K562 (cell line): ENCODE data around the gene SARS2. TPM values are rescaled to one million over a fixed set of nuclear protein-coding genes. Genes with fewer than 3 reads are reported as not detected.

Source experiments
- ARID2 ChIP-seq: fragments of 450-650 bp; IDR thresholded peaks from 2 replicates; pipeline ENCODE4 v1.6.1; 2017; ENCODE audit warnings: antibody characterized with exemption, mild to moderate bottlenecking
- CXXC5 ChIP-seq: fragments of 250-450 bp; sonication (Bioruptor Pico); IDR thresholded peaks from 2 replicates; pipeline ENCODE4 v1.8.0; 2022; ENCODE audit warnings: inconsistent platforms, mild to moderate bottlenecking, moderate library complexity
- FOSL1 ChIP-seq: fragments of 200-800 bp; sonication (Bioruptor generic); conservative IDR thresholded peaks from 2 replicates; pipeline ENCODE4 v1.6.1; 2016; ENCODE audit warnings: missing genetic modification characterization, missing compliant biosample characterization
- HDGF ChIP-seq: fragments of 450-650 bp; IDR thresholded peaks from 2 replicates; pipeline ENCODE4 v1.6.1; 2016
- SMARCA4 ChIP-seq: fragments of 450-650 bp; IDR thresholded peaks from 2 replicates; pipeline ENCODE4 v1.6.1; 2016
- SMARCE1 ChIP-seq: fragments of 450-650 bp; IDR thresholded peaks from 2 replicates; pipeline ENCODE4 v1.7.1; 2016; ENCODE audit warnings: mild to moderate bottlenecking
- ZNF121 ChIP-seq: sonication (generic); formaldehyde crosslinking; conservative IDR thresholded peaks from 2 replicates; pipeline ENCODE4 v1.8.0; 2022; ENCODE audit warnings: missing genetic modification reagents
- ZNF76 ChIP-seq: fragments of 250-450 bp; sonication (Bioruptor Pico); IDR thresholded peaks from 2 replicates; pipeline ENCODE4 v1.4.0; 2020; ENCODE audit warnings: mild to moderate bottlenecking, moderate library complexity, borderline replicate concordance
- polyA plus RNA-seq, 8 experiments: library from polyadenylated mRNA; depleted of rRNA in 4 of 8; stranded (reverse) in 5 of 8; unstranded in 3 of 8; fragments of >200 nt; fragmentation: Nextera tagmentation in 2 of 8; fragmentation: Illumina TruSeq in 1 of 8; extraction: Ambion mirVana in 2 of 8; extraction: Trizol in 1 of 8; gene quantifications; 2 replicates each; pipeline versions ENCODE4 v1.2.1 to v1.2.3, GENCODE V29; 2011 to 2014; ENCODE audit warnings: inconsistent platforms in 1 of 8, missing spikeins in 1 of 8
- total RNA-seq, 7 experiments: library from RNA; depleted of rRNA in 6 of 7; stranded (reverse); fragments of >200 nt in 6 of 7; fragmentation: Illumina TruSeq in 2 of 7; extraction: Trizol in 2 of 7; gene quantifications; 2 replicates each; pipeline versions ENCODE4 v1.2.1 to v1.2.3, GENCODE V29; 2011 to 2021; ENCODE audit warnings: low replicate concordance in 1 of 7
- TF ChIP-seq, protein P1 (sequence below): fragments of 250-450 bp; sonication (Bioruptor Pico); IDR thresholded peaks from 2 replicates; pipeline ENCODE4 v1.9.0; 2021; ENCODE audit warnings: mild to moderate bottlenecking, inconsistent platforms
- TF ChIP-seq, protein P2 (sequence below): sonication (generic); formaldehyde crosslinking; IDR thresholded peaks from 2 replicates; pipeline ENCODE4 v1.8.1; 2022; ENCODE audit warnings: missing genetic modification reagents
- TF ChIP-seq, protein P3 (sequence below): fragments of 250-450 bp; sonication (Bioruptor Pico); IDR thresholded peaks from 2 replicates; pipeline ENCODE4 v1.4.0; 2020
- TF ChIP-seq, protein P4 (sequence below), 2 experiments: fragments of 450-650 bp; IDR thresholded peaks; 2 replicates each; pipeline ENCODE4 v1.6.1; 2016

The SARS2 gene
- total and polyA plus RNA-seq, 9 of the 15 experiments (the other 6 are each of a cell fraction or from before 2014, with no cell fraction given) = 3.1 to 59.1 (median 31.7) TPM

DNA sequence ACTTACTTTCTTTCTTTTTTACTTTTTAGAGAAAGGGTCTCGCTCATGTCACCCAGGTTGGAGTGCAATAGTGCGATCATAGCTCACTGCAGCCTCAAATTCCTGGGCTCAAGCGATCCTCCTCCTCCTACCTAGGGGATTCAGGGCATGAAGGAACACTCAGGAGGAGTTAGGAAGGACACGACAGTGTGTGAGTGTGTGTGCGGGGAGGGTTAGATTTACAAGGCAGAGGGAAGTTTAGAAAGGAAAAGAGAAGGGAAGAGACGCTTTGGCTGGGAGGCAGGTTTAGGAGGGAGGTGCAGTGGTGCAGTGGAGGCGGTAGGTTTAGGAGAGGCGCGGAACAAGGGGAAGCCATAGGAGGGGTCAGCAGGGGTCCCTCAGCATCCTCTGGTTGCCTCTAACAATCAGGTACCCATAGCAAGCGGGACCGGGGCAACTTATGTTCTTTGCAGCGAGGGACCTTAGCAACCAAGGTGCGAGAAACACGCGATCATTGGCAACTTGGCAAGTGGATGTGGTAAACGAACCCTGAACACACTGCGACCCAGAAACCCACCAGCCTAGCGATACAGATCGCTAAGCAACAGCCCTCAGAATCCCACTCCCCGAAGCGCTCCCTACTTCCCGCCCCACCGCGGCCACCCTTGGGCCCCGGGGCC, 31.6 kb downstream of the SARS2 start (continued):
- TF ChIP-seq, protein P1, sequence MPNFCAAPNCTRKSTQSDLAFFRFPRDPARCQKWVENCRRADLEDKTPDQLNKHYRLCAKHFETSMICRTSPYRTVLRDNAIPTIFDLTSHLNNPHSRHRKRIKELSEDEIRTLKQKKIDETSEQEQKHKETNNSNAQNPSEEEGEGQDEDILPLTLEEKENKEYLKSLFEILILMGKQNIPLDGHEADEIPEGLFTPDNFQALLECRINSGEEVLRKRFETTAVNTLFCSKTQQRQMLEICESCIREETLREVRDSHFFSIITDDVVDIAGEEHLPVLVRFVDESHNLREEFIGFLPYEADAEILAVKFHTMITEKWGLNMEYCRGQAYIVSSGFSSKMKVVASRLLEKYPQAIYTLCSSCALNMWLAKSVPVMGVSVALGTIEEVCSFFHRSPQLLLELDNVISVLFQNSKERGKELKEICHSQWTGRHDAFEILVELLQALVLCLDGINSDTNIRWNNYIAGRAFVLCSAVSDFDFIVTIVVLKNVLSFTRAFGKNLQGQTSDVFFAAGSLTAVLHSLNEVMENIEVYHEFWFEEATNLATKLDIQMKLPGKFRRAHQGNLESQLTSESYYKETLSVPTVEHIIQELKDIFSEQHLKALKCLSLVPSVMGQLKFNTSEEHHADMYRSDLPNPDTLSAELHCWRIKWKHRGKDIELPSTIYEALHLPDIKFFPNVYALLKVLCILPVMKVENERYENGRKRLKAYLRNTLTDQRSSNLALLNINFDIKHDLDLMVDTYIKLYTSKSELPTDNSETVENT (CRISPR knock-in tag) = 0 out of 2 replicates have a peak, but pooled peaks have one; percentile 41
- TF ChIP-seq, protein P2, sequence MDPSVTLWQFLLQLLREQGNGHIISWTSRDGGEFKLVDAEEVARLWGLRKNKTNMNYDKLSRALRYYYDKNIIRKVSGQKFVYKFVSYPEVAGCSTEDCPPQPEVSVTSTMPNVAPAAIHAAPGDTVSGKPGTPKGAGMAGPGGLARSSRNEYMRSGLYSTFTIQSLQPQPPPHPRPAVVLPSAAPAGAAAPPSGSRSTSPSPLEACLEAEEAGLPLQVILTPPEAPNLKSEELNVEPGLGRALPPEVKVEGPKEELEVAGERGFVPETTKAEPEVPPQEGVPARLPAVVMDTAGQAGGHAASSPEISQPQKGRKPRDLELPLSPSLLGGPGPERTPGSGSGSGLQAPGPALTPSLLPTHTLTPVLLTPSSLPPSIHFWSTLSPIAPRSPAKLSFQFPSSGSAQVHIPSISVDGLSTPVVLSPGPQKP (CRISPR knock-in tag) = no peak
- TF ChIP-seq FOSL1 (tag) (0 out of 2 replicates have a peak, but pooled peaks have one; percentile 18), ZNF76 (CRISPR knock-in tag) (no peak), SMARCA4 (0 out of 2 replicates have a peak, but pooled peaks have one; percentile 33), SMARCE1 (0 out of 2 replicates have a peak, but pooled peaks have one; percentile 24), HDGF (peak; percentile 53; the same call in 1 of the 2 replicates), ZNF121 (no peak), ARID2 (peak; percentile 35; the same call in 1 of the 2 replicates), CXXC5 (CRISPR knock-in tag) (no peak)
- TF ChIP-seq, protein P3, sequence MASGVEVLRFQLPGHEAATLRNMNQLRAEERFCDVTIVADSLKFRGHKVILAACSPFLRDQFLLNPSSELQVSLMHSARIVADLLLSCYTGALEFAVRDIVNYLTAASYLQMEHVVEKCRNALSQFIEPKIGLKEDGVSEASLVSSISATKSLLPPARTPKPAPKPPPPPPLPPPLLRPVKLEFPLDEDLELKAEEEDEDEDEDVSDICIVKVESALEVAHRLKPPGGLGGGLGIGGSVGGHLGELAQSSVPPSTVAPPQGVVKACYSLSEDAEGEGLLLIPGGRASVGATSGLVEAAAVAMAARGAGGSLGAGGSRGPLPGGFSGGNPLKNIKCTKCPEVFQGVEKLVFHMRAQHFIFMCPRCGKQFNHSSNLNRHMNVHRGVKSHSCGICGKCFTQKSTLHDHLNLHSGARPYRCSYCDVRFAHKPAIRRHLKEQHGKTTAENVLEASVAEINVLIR (CRISPR knock-in tag) = no peak
- TF ChIP-seq, protein P4, sequence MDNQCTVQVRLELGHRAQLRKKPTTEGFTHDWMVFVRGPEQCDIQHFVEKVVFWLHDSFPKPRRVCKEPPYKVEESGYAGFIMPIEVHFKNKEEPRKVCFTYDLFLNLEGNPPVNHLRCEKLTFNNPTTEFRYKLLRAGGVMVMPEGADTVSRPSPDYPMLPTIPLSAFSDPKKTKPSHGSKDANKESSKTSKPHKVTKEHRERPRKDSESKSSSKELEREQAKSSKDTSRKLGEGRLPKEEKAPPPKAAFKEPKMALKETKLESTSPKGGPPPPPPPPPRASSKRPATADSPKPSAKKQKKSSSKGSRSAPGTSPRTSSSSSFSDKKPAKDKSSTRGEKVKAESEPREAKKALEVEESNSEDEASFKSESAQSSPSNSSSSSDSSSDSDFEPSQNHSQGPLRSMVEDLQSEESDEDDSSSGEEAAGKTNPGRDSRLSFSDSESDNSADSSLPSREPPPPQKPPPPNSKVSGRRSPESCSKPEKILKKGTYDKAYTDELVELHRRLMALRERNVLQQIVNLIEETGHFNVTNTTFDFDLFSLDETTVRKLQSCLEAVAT (IDR thresholded peaks at IDR 0.05) = 0 out of 4 replicates have a peak, but pooled peaks of 1 of the 2 experiments have one; percentile 22
